Measurements from ENCODE around the gene ALDH1B1. TPM values are rescaled to one million over a fixed set of nuclear protein-coding genes. Genes with fewer than 3 reads are reported as not detected.
"Not testable (repeated sequence)": the region's sequence is repeated elsewhere in the genome, so short reads cannot be mapped to it uniquely, and the experiment has no call there.

The ALDH1B1 gene
- total RNA-seq, 2 experiments from 2014 or later = 14.1 to 17.9 TPM

- peak; percentile 7 for DNase-seq
- intact Hi-C loops (cut with micrococcal nuclease) = loop anchor here (5.0 kb wide), 1 partner anchor 491 kb away; the partner anchor contains the start of gene SLC25A51
- H3K27ac Mint-ChIP-seq = peak overlapping the region; percentile 30
Measured at GRCh38 chr9:38393128-38393796, 760 bp downstream of the ALDH1B1 start.

GRCh38 chr9:38394416-38394815, 1.9 kb downstream of the ALDH1B1 start:
- H3K4me1 Mint-ChIP-seq (ENCODE audit: low read depth) = peaks cover 13% of the 10 kb centered on the region
- H3K36me3 Mint-ChIP-seq (ENCODE audit: low read depth) = peaks cover 44% of the 10 kb centered on the region
- no peak for DNase-seq
- H3K27ac Mint-ChIP-seq = no peak overlapping the region
- peaks cover 6% of the 10 kb centered on the region for H3K9me3 Mint-ChIP-seq
- no peak overlapping the region for H3K4me3 Mint-ChIP-seq
- intact Hi-C loops (cut with micrococcal nuclease) = loop anchor here (5.0 kb wide), 1 partner anchor 492 kb away; the partner anchor contains the start of gene SLC25A51
- H3K27me3 Mint-ChIP-seq (ENCODE audit: low read depth) = peaks cover 9% of the 10 kb centered on the region
- CTCF ChIA-PET = no interaction called here

More at GRCh38 chr9:38393128-38393796, 760 bp downstream of the ALDH1B1 start:
- Mint-ChIP-seq H3K9me3 (peaks cover 5% of the 10 kb centered on the region), H3K4me1 (ENCODE audit: low read depth) (peaks cover 13% of the 10 kb centered on the region), H3K27me3 (ENCODE audit: low read depth) (peaks cover 9% of the 10 kb centered on the region), H3K4me3 (peak overlapping the region; percentile 89), H3K36me3 (ENCODE audit: low read depth) (peaks cover 35% of the 10 kb centered on the region)
- CTCF ChIA-PET = interaction anchor here (0.6 to 1.3 kb wide), 3 partner anchors 11 to 276 kb away, joined by 3 to 4 read pairs (median 3); no protein-coding TSS in a partner anchor

- H3K27ac Mint-ChIP-seq = no peak overlapping the region
- no peak for DNase-seq
- peaks cover 9% of the 10 kb centered on the region for H3K27me3 Mint-ChIP-seq (ENCODE audit: low read depth)
- peaks cover 45% of the 10 kb centered on the region for H3K36me3 Mint-ChIP-seq (ENCODE audit: low read depth)
- intact Hi-C loops (cut with micrococcal nuclease) = no loop called here
- CTCF ChIA-PET = interaction anchor here (0.5 kb wide), 1 partner anchor 305 kb away, joined by 5 read pairs; no protein-coding TSS in a partner anchor
- H3K4me3 Mint-ChIP-seq = no peak overlapping the region
- peaks cover 13% of the 10 kb centered on the region for H3K4me1 Mint-ChIP-seq (ENCODE audit: low read depth)
- H3K9me3 Mint-ChIP-seq = peaks cover 6% of the 10 kb centered on the region
Measured at GRCh38 chr9:38395653-38396370, 3.3 kb downstream of the ALDH1B1 start.

- Mint-ChIP-seq H3K4me1 (ENCODE audit: low read depth) (peaks cover 13% of the 10 kb centered on the region), H3K9me3 (peaks cover 6% of the 10 kb centered on the region), H3K4me3 (no peak overlapping the region), H3K27ac (peak overlapping the region; percentile 66), H3K27me3 (ENCODE audit: low read depth) (peaks cover 6% of the 10 kb centered on the region), H3K36me3 (ENCODE audit: low read depth) (peaks cover 45% of the 10 kb centered on the region)
- intact Hi-C loops (cut with micrococcal nuclease) = no loop called here
- CTCF ChIA-PET = no interaction called here
- DNase-seq = no peak
Measured at GRCh38 chr9:38396371-38396671, 3.8 kb downstream of the ALDH1B1 start.

- H3K27me3 Mint-ChIP-seq (ENCODE audit: low read depth); H3K4me1 Mint-ChIP-seq (ENCODE audit: low read depth); H3K9me3 Mint-ChIP-seq; H3K27ac Mint-ChIP-seq; H3K4me3 Mint-ChIP-seq; intact Hi-C loops (cut with micrococcal nuclease); DNase-seq: not testable (repeated sequence)
- peaks cover 45% of the 10 kb centered on the region for H3K36me3 Mint-ChIP-seq (ENCODE audit: low read depth)
- CTCF ChIA-PET = interaction anchor here (0.6 to 0.7 kb wide), 2 partner anchors 29 to 665 kb away, joined by 3 to 4 read pairs; no protein-coding TSS in a partner anchor
Measured at GRCh38 chr9:38399191-38399590, 6.7 kb downstream of the ALDH1B1 start.

- CTCF ChIA-PET = interaction anchor here (0.9 kb wide), 1 partner anchor 312 kb away, joined by 3 read pairs; no protein-coding TSS in a partner anchor
- H3K36me3 Mint-ChIP-seq (ENCODE audit: low read depth) = peaks cover 19% of the 10 kb centered on the region
- H3K27ac Mint-ChIP-seq = no peak overlapping the region
- peaks cover 1% of the 10 kb centered on the region for H3K9me3 Mint-ChIP-seq
- intact Hi-C loops (cut with micrococcal nuclease) = loop anchor here (5.0 kb wide), 1 partner anchor 655 kb away; no protein-coding TSS in a partner anchor
- peaks cover 3% of the 10 kb centered on the region for H3K27me3 Mint-ChIP-seq (ENCODE audit: low read depth)
- H3K4me1 Mint-ChIP-seq (ENCODE audit: low read depth) = no peaks in the 10 kb centered on the region
- H3K4me3 Mint-ChIP-seq = no peak overlapping the region
- no peak for DNase-seq
Measured at GRCh38 chr9:38401994-38402393, 9.5 kb downstream of the ALDH1B1 start.

GRCh38 chr9:38404314-38404713, 11.8 kb downstream of the ALDH1B1 start:
- CTCF ChIA-PET = interaction anchor here (1.6 kb wide), 1 partner anchor 11 kb away, joined by 3 read pairs; the partner anchor contains the start of gene ALDH1B1
- no peak for DNase-seq
- peaks cover 2% of the 10 kb centered on the region for H3K36me3 Mint-ChIP-seq (ENCODE audit: low read depth)
- H3K27me3 Mint-ChIP-seq (ENCODE audit: low read depth) = peaks cover 3% of the 10 kb centered on the region
- intact Hi-C loops (cut with micrococcal nuclease) = loop anchor here (5.0 kb wide), 1 partner anchor 657 kb away; no protein-coding TSS in a partner anchor
- H3K4me1 Mint-ChIP-seq (ENCODE audit: low read depth) = no peaks in the 10 kb centered on the region
- H3K4me3 Mint-ChIP-seq = no peak overlapping the region
- no peaks in the 10 kb centered on the region for H3K9me3 Mint-ChIP-seq
- no peak overlapping the region for H3K27ac Mint-ChIP-seq

- no peaks in the 10 kb centered on the region for H3K4me1 Mint-ChIP-seq (ENCODE audit: low read depth)
- H3K4me3 Mint-ChIP-seq = no peak overlapping the region
- peaks cover 3% of the 10 kb centered on the region for H3K27me3 Mint-ChIP-seq (ENCODE audit: low read depth)
- no peaks in the 10 kb centered on the region for H3K9me3 Mint-ChIP-seq
- CTCF ChIA-PET = no interaction called here
- no peak for DNase-seq
- intact Hi-C loops (cut with micrococcal nuclease) = no loop called here
- H3K36me3 Mint-ChIP-seq (ENCODE audit: low read depth) = no peaks in the 10 kb centered on the region
- no peak overlapping the region for H3K27ac Mint-ChIP-seq
Measured at GRCh38 chr9:38405785-38406184, 13.3 kb downstream of the ALDH1B1 start.

GRCh38 chr9:38406476-38407186, 14.1 kb downstream of the ALDH1B1 start:
- no peak overlapping the region for H3K4me3 Mint-ChIP-seq
- no peak for DNase-seq
- no peaks in the 10 kb centered on the region for H3K9me3 Mint-ChIP-seq
- peaks cover 3% of the 10 kb centered on the region for H3K27me3 Mint-ChIP-seq (ENCODE audit: low read depth)
- no peak overlapping the region for H3K27ac Mint-ChIP-seq
- intact Hi-C loops (cut with micrococcal nuclease) = no loop called here
- CTCF ChIA-PET = no interaction called here
- no peaks in the 10 kb centered on the region for H3K4me1 Mint-ChIP-seq (ENCODE audit: low read depth)
- H3K36me3 Mint-ChIP-seq (ENCODE audit: low read depth) = no peaks in the 10 kb centered on the region

GRCh38 chr9:38408719-38409118, 16.2 kb downstream of the ALDH1B1 start:
- H3K36me3 Mint-ChIP-seq (ENCODE audit: low read depth) = no peaks in the 10 kb centered on the region
- CTCF ChIA-PET = interaction anchor here (1.4 kb wide), 1 partner anchor 8 kb away, joined by 3 read pairs; no protein-coding TSS in a partner anchor
- intact Hi-C loops (cut with micrococcal nuclease) = no loop called here
- peaks cover 3% of the 10 kb centered on the region for H3K27me3 Mint-ChIP-seq (ENCODE audit: low read depth)
- DNase-seq = no peak
- H3K4me1 Mint-ChIP-seq (ENCODE audit: low read depth) = no peaks in the 10 kb centered on the region
- H3K27ac Mint-ChIP-seq = no peak overlapping the region
- H3K9me3 Mint-ChIP-seq = no peaks in the 10 kb centered on the region
- no peak overlapping the region for H3K4me3 Mint-ChIP-seq

GRCh38 chr9:38412751-38413150, 20.2 kb downstream of the ALDH1B1 start:
- DNase-seq = no peak
- no peak overlapping the region for H3K4me3 Mint-ChIP-seq
- no peaks in the 10 kb centered on the region for H3K4me1 Mint-ChIP-seq (ENCODE audit: low read depth)
- no peaks in the 10 kb centered on the region for H3K36me3 Mint-ChIP-seq (ENCODE audit: low read depth)
- no peak overlapping the region for H3K27ac Mint-ChIP-seq
- CTCF ChIA-PET = no interaction called here
- intact Hi-C loops (cut with micrococcal nuclease) = loop anchor here (10.0 kb wide), 1 partner anchor 262 kb away; no protein-coding TSS in a partner anchor
- H3K9me3 Mint-ChIP-seq = no peaks in the 10 kb centered on the region
- H3K27me3 Mint-ChIP-seq (ENCODE audit: low read depth) = no peaks in the 10 kb centered on the region

- no peaks in the 10 kb centered on the region for H3K27me3 Mint-ChIP-seq (ENCODE audit: low read depth)
- no peaks in the 10 kb centered on the region for H3K4me1 Mint-ChIP-seq (ENCODE audit: low read depth)
- CTCF ChIA-PET = no interaction called here
- no peaks in the 10 kb centered on the region for H3K36me3 Mint-ChIP-seq (ENCODE audit: low read depth)
- no peak overlapping the region for H3K4me3 Mint-ChIP-seq
- DNase-seq = no peak
- intact Hi-C loops (cut with micrococcal nuclease) = loop anchor here (10.0 kb wide), 1 partner anchor 262 kb away; no protein-coding TSS in a partner anchor
- no peaks in the 10 kb centered on the region for H3K9me3 Mint-ChIP-seq
- no peak overlapping the region for H3K27ac Mint-ChIP-seq
Measured at GRCh38 chr9:38413283-38413682, 20.8 kb downstream of the ALDH1B1 start.
